Left kidney (tissue), 2 donors: Measurements from ENCODE around the gene MBOAT7. TPM values are rescaled to one million over a fixed set of nuclear protein-coding genes. Genes with fewer than 3 reads are reported as not detected.
"Not testable (repeated sequence)": the region's sequence is repeated elsewhere in the genome, so short reads cannot be mapped to it uniquely, and the experiment has no call there.

Source experiments
- DNase-seq: peaks from one replicate; pipeline ENCODE4 v3.0.0-alpha.2; 2013
- polyA plus RNA-seq: library from polyadenylated mRNA; unstranded; fragments of 120-200 nt; gene quantifications from one replicate; pipeline ENCODE4 v1.2.1, GENCODE V29; 2013; ENCODE audit not compliant: insufficient read length

Gene MBOAT7
- polyA plus RNA-seq, 1 donor, result 58.7 TPM

- DNase-seq, result peak; percentile 84
Observed at GRCh38 chr19:54209811-54210494, 20.6 kb upstream of the MBOAT7 start.

GRCh38 chr19:54209058-54209810 is 19.9 kb upstream of the MBOAT7 start:
- no peak for DNase-seq

- DNase-seq, result no peak
Observed at GRCh38 chr19:54208784-54209057, 19.3 kb upstream of the MBOAT7 start.

- no peak for DNase-seq
Observed at GRCh38 chr19:54207983-54208783, 18.8 kb upstream of the MBOAT7 start.

GRCh38 chr19:54207676-54207982 is 18.2 kb upstream of the MBOAT7 start:
- no peak for DNase-seq

GRCh38 chr19:54207193-54207592 is 17.8 kb upstream of the MBOAT7 start:
- not testable (repeated sequence) for DNase-seq

GRCh38 chr19:54206831-54207177 is 17.4 kb upstream of the MBOAT7 start:
- DNase-seq, result no peak

GRCh38 chr19:54206030-54206830 is 16.9 kb upstream of the MBOAT7 start:
- no peak for DNase-seq

- DNase-seq, result no peak
Observed at GRCh38 chr19:54204767-54205468, 15.5 kb upstream of the MBOAT7 start.

- DNase-seq, result no peak
Observed at GRCh38 chr19:54203151-54203611, 13.8 kb upstream of the MBOAT7 start.

GRCh38 chr19:54201980-54202379 is 12.6 kb upstream of the MBOAT7 start:
- no peak for DNase-seq

GRCh38 chr19:54201172-54201701 is 11.9 kb upstream of the MBOAT7 start:
- DNase-seq, result no peak

- DNase-seq, result no peak
Observed at GRCh38 chr19:54199401-54199800, 10.0 kb upstream of the MBOAT7 start.

GRCh38 chr19:54197121-54197520 is 7.7 kb upstream of the MBOAT7 start:
- no peak for DNase-seq

GRCh38 chr19:54196536-54196935 is 7.2 kb upstream of the MBOAT7 start:
- DNase-seq, result no peak

GRCh38 chr19:54194463-54194862 is 5.1 kb upstream of the MBOAT7 start:
- not testable (repeated sequence) for DNase-seq

GRCh38 chr19:54193011-54193410 is 3.6 kb upstream of the MBOAT7 start:
- DNase-seq, result no peak

GRCh38 chr19:54191811-54192453 is 2.6 kb upstream of the MBOAT7 start:
- DNase-seq, result no peak

- DNase-seq, result peak; percentile 91
Observed at GRCh38 chr19:54191011-54191810, 1.8 kb upstream of the MBOAT7 start, which contains the start of gene TSEN34. TSS of gene TSEN34 (plus strand) at chr19:54191308. CDS start at chr19:54191365, 57 bp downstream.

- peak; percentile 99 for DNase-seq
Observed at GRCh38 chr19:54190503-54191010, 1.2 kb upstream of the MBOAT7 start.
